GM18505 (cell line): ENCODE results near the gene MAST4.

Experiments used
- ATAC-seq: cut with Tn5 transposase; IDR thresholded peaks from one replicate; pipeline ENCODE4 v1.9.1; 2021; ENCODE audit not compliant: unreplicated experiment
- POLR2A ChIP-seq: IDR thresholded peaks from 4 replicates; pipeline ENCODE4 v1.6.1; 2011; ENCODE audit warnings: borderline replicate concordance; ENCODE audit not compliant: insufficient read depth, insufficient read length; ENCODE audit errors: extremely low read depth

Gene MAST4

GRCh38 chr5:66877843-66878242, 281.6 kb downstream of the MAST4 start:
- no peak for ATAC-seq
- no peak for TF ChIP-seq POLR2A

GRCh38 chr5:66880401-66880800, 284.2 kb downstream of the MAST4 start:
- no peak for TF ChIP-seq POLR2A
- no peak for ATAC-seq

- ATAC-seq, result no peak
- TF ChIP-seq POLR2A, result no peak
Observed at GRCh38 chr5:66881480-66882161, 285.4 kb downstream of the MAST4 start.

GRCh38 chr5:66882606-66883227, 286.5 kb downstream of the MAST4 start:
- no peak for TF ChIP-seq POLR2A
- ATAC-seq, result no peak

- no peak for ATAC-seq
- TF ChIP-seq POLR2A, result no peak
Observed at GRCh38 chr5:66884564-66885243, 288.5 kb downstream of the MAST4 start.

GRCh38 chr5:66886941-66887340, 290.7 kb downstream of the MAST4 start:
- TF ChIP-seq POLR2A, result no peak
- ATAC-seq, result no peak

GRCh38 chr5:66888613-66889012, 292.4 kb downstream of the MAST4 start:
- TF ChIP-seq POLR2A, result no peak

GRCh38 chr5:66889056-66889455, 292.9 kb downstream of the MAST4 start:
- no peak for TF ChIP-seq POLR2A
- no peak for ATAC-seq

More at GRCh38 chr5:66888613-66889012, 292.4 kb downstream of the MAST4 start:
- no peak for ATAC-seq

- no peak for ATAC-seq
- no peak for TF ChIP-seq POLR2A
Observed at GRCh38 chr5:66889524-66889923, 293.3 kb downstream of the MAST4 start.

GRCh38 chr5:66891184-66891925, 295.2 kb downstream of the MAST4 start:
- no peak for ATAC-seq
- TF ChIP-seq POLR2A, result no peak

- ATAC-seq, result no peak
- no peak for TF ChIP-seq POLR2A
Observed at GRCh38 chr5:66892716-66893115, 296.5 kb downstream of the MAST4 start.

- TF ChIP-seq POLR2A, result no peak
Observed at GRCh38 chr5:66894480-66895240, 298.5 kb downstream of the MAST4 start.

GRCh38 chr5:66896171-66896570, 300.0 kb downstream of the MAST4 start:
- ATAC-seq, result no peak
- TF ChIP-seq POLR2A, result no peak

More at GRCh38 chr5:66894480-66895240, 298.5 kb downstream of the MAST4 start:
- no peak for ATAC-seq

GRCh38 chr5:66897356-66897755, 301.2 kb downstream of the MAST4 start:
- no peak for TF ChIP-seq POLR2A
- no peak for ATAC-seq
